Progenitor cell of endocrine pancreas (in vitro differentiated cells): ENCODE measurements around the gene USP13. TPM values are rescaled to one million over a fixed set of nuclear protein-coding genes. Genes with fewer than 3 reads are reported as not detected.

Source experiments
- DNase-seq: peaks from one replicate; pipeline ENCODE4 v3.0.0; 2021; ENCODE audit warnings: low spot score; ENCODE audit not compliant: unreplicated experiment
- H3K27ac Mint-ChIP-seq: 2 replicates; pipeline ENCODE4 v1.8.0; 2021; ENCODE audit warnings: mild to moderate bottlenecking, moderate library complexity, mixed read lengths
- H3K27me3 Mint-ChIP-seq: 2 replicates; pipeline ENCODE4 v1.8.0; 2021; ENCODE audit warnings: mixed read lengths
- H3K36me3 Mint-ChIP-seq: 2 replicates; pipeline ENCODE4 v1.8.0; 2022; ENCODE audit warnings: mixed read lengths; ENCODE audit not compliant: insufficient read depth
- H3K4me1 Mint-ChIP-seq: 2 replicates; pipeline ENCODE4 v1.8.0; 2021; ENCODE audit warnings: low read depth, mixed read lengths
- H3K4me3 Mint-ChIP-seq: 2 replicates; pipeline ENCODE4 v1.8.0; 2021; ENCODE audit warnings: low read depth, mild to moderate bottlenecking, moderate library complexity, mixed read lengths
- H3K9me3 Mint-ChIP-seq: 2 replicates; pipeline ENCODE4 v1.8.0; 2021; ENCODE audit warnings: low read depth, mixed read lengths
- total RNA-seq: library from RNA; stranded (reverse); gene quantifications from 2 replicates; pipeline ENCODE4 v1.2.1, GENCODE V29; 2021
- TF ChIP-seq, protein P1 (sequence below): fragments of 200-600 bp; sonication (generic); IDR thresholded peaks from one replicate; pipeline ENCODE4 v1.5.0; 2021; ENCODE audit warnings: antibody characterized with exemption, mild to moderate bottlenecking; ENCODE audit not compliant: unreplicated experiment

USP13 gene
- total RNA-seq, 1 donor from 2014 or later, result 10.7 TPM

DNA sequence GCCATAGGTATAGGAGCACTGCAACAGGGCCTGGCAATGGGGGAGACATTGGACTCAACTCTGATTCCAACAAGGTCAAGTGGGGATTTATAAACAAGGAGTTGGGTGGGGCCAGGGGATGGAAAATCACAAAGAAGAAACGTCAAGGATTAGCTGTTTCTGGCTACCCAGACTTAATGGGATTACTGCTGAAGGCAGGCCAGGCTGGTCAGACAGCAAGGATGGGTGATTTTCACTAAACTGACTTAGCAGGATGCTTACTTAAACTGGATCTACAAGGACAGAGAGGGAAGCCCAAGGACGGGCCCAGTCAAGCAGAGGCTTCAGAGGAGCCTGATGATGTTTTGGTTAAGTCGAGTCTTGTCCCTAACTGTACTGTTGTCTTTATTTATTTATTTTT is 76.2 kb downstream of the USP13 start:
- H3K27ac Mint-ChIP-seq, result no peak overlapping the region
- TF ChIP-seq, protein P1, sequence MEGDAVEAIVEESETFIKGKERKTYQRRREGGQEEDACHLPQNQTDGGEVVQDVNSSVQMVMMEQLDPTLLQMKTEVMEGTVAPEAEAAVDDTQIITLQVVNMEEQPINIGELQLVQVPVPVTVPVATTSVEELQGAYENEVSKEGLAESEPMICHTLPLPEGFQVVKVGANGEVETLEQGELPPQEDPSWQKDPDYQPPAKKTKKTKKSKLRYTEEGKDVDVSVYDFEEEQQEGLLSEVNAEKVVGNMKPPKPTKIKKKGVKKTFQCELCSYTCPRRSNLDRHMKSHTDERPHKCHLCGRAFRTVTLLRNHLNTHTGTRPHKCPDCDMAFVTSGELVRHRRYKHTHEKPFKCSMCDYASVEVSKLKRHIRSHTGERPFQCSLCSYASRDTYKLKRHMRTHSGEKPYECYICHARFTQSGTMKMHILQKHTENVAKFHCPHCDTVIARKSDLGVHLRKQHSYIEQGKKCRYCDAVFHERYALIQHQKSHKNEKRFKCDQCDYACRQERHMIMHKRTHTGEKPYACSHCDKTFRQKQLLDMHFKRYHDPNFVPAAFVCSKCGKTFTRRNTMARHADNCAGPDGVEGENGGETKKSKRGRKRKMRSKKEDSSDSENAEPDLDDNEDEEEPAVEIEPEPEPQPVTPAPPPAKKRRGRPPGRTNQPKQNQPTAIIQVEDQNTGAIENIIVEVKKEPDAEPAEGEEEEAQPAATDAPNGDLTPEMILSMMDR, result no peak
- H3K4me1 Mint-ChIP-seq, result peaks cover 1% of the 10 kb centered on the region
- DNase-seq, result no peak
- H3K27me3 Mint-ChIP-seq, result no peaks in the 10 kb centered on the region
- peaks cover 17% of the 10 kb centered on the region for H3K36me3 Mint-ChIP-seq
- no peak overlapping the region for H3K4me3 Mint-ChIP-seq
- no peaks in the 10 kb centered on the region for H3K9me3 Mint-ChIP-seq

DNA sequence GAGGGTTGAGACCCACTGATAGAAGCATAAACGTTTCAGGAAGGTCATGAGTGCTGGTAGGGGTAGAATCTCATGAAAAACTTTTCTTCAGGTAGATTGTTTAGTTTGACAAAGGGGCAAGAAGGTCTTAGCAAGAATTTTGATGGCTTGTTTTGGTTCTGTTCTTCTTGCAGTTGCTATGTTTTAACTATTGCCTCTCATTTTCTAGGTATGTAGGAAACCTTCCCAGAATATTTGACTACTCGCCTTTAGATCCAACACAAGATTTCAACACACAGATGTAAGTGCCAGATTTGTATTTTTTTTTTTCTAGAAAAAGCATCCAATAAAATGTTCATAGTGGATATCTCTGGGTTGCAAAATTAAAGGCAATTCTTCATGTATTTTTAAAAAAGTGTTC is 77.1 kb downstream of the USP13 start:
- no peak for DNase-seq
- Mint-ChIP-seq H3K27ac (no peak overlapping the region), H3K4me3 (no peak overlapping the region), H3K27me3 (no peaks in the 10 kb centered on the region), H3K9me3 (no peaks in the 10 kb centered on the region), H3K36me3 (peaks cover 17% of the 10 kb centered on the region), H3K4me1 (peaks cover 3% of the 10 kb centered on the region)
- TF ChIP-seq, protein P1, result no peak

DNA sequence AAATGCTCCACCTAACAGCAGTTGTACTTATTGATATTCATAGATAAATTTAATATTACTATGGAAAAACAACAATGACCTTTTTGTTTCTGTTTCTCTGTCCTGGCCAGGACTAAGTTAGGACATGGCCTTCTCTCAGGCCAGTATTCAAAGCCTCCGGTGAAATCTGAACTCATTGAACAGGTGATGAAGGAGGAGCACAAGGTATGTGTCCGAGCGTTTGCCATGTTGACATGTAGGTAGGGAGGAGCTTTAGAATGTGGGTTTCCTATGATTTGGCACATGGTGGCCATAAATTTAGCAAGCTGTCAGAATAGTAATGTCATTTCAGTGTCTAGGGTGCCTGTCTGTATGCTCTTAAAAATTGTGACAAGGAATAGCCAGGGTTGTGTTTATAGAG is 77.7 kb downstream of the USP13 start:
- H3K27me3 Mint-ChIP-seq, result no peaks in the 10 kb centered on the region

DNA sequence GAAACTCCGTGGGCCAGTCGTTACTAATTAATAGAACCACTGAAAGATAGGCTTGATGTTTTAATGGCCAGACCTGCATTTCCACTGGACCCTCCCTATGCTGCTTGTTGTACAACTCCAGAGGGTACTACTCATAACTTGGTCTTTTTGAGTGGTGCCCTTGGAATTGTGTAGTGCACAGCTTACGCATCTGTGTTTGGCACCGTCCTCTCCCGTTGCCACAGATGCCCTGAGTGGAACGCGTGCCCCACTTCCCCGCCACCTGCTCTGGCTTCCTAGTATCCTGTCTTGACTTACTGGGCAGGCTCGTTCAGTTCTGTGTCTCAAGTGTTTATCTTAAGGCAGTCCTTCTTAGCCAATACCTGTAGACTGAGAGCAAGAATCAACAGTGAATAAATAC is 78.7 kb downstream of the USP13 start:
- peaks cover 8% of the 10 kb centered on the region for H3K4me1 Mint-ChIP-seq
- DNase-seq, result no peak
- no peaks in the 10 kb centered on the region for H3K27me3 Mint-ChIP-seq
- no peak overlapping the region for H3K4me3 Mint-ChIP-seq
- TF ChIP-seq, protein P1, result no peak
- no peaks in the 10 kb centered on the region for H3K9me3 Mint-ChIP-seq
- no peak overlapping the region for H3K27ac Mint-ChIP-seq
- peaks cover 8% of the 10 kb centered on the region for H3K36me3 Mint-ChIP-seq

More for the DNA sequence above, 77.7 kb downstream of the USP13 start:
- no peak for DNase-seq
- peaks cover 4% of the 10 kb centered on the region for H3K4me1 Mint-ChIP-seq
- TF ChIP-seq, protein P1, result no peak
- no peaks in the 10 kb centered on the region for H3K9me3 Mint-ChIP-seq
- no peak overlapping the region for H3K27ac Mint-ChIP-seq
- peaks cover 15% of the 10 kb centered on the region for H3K36me3 Mint-ChIP-seq
- H3K4me3 Mint-ChIP-seq, result no peak overlapping the region

DNA sequence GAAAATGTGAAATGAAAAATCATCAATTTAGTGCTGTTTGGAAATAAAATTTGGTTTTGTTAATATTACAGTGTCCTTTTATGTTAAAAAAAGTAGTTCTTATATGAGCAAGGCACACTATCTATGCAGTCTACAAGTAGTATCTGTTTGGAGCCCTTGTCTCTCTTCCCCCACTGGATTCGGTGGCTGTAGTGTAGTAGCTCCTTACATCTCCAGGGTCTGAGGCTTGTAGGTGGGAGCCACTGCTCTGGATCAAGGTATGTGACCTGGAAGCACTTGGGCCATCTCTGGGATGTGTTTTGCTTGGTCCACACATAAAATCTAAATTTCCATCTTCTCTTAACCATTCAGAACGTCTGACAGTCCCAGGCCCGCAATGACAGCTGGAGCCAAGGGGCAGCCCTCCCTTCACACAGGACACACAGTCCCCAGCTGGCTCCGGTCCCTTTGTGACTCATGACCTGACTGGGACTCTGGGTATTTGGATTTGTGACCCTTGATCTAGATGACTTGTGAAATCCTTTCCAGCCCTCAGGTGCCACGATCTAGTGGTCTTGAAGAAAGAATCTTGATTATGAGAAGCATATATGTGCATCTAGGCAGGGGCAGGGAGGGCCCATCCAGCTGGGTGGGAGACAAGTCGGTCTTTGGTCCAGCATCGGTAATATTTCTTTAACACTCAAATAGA is 80.0 kb downstream of the USP13 start:
- Mint-ChIP-seq H3K9me3 (no peaks in the 10 kb centered on the region), H3K36me3 (peaks cover 8% of the 10 kb centered on the region), H3K27me3 (no peaks in the 10 kb centered on the region), H3K4me1 (peaks cover 8% of the 10 kb centered on the region), H3K27ac (no peak overlapping the region), H3K4me3 (no peak overlapping the region)
- TF ChIP-seq, protein P1, result no peak
- no peak for DNase-seq
